ENCODE results near the gene HMMR. TPM values are rescaled to one million over a fixed set of nuclear protein-coding genes. Genes with fewer than 3 reads are reported as not detected.

The HMMR gene
- total and polyA plus RNA-seq, 9 of the 15 experiments (the other 6 are each of a cell fraction or from before 2014, with no cell fraction given), result 74.9 to 133 (median 90.8) TPM

DNA sequence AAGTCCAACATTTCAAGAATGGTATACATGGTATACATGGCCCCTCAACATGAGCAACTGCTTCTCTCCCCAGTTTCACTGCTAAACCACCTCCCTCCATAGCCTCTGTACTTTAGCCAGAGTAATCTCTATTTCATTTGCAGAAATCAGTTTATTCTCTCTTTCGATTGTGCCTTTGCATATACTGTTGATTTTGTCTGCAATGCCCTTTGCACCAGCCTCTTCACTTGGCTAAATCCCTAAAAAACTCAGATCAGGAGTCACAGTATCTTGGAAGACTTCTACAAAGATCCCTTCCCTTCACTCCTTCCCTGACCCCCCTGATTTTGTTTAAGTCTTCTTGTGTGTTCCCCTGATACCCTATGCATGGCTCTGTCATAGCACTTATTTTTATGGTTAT is 27.9 kb upstream of the HMMR start (continued):
- no peak for TF ChIP-seq CUX1 (CRISPR knock-in tag; IDR thresholded peaks at IDR 0.05)

DNA sequence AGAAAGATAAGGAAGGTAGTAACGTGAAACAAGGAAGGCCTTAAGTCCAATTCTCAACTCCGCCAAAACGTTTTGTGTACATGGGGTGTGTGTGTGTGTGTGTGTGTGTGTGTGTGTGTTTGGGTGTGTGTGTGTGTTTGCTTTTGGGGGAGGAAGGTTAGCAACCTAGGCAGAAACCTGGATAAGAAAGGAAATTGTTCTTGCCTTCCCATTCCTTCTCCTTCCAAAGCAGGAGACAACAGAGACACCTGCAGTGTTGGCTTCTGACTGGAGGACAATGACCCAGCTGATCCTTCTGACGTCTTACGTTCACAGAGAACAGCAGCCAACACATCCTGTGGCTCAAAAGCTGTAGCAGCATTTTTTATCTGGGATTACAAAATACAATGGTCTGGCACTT is 27.2 kb upstream of the HMMR start:
- Histone ChIP-seq H3K9me3 (replicated peaks; ENCODE audit: control insufficient read depth, insufficient read depth, low read depth, low read length) (no peaks in the 10 kb centered on the region), H3K4me3 (no peak overlapping the region), H2AFZ (ENCODE audit: low read depth, low read length) (0 out of 2 replicates have a peak overlapping the region, but pooled peaks have one; percentile 30), H3K4me2 (ENCODE audit: insufficient read depth, low read length) (no peak overlapping the region), H3K9ac (ENCODE audit: insufficient read depth in 1 of 2, low read depth in 2 of 2, low read length in 2 of 2) (no peak overlapping the region; a peak in 1 of 4 replicates), H3K27ac (ENCODE audit: extremely low read depth, low read depth, low read length) (no peak overlapping the region; the same call in 2 of the 3 replicates), H3K79me2 (ENCODE audit: control insufficient read depth, insufficient read depth, low read length) (peaks cover 28% of the 10 kb centered on the region), H3K9me1 (ENCODE audit: control insufficient read depth, insufficient read depth, low read length) (no peaks in the 10 kb centered on the region), H3K36me3 (ENCODE audit: control insufficient read depth, insufficient read depth, low read length) (no peaks in the 10 kb centered on the region; the same call in 2 of the 3 replicates), H4K20me1 (replicated peaks; ENCODE audit: control insufficient read depth, insufficient read depth, low read length) (peaks cover 6% of the 10 kb centered on the region; the same call in 1 of the 2 replicates), H3K4me1 (replicated peaks in 1 of 2; ENCODE audit: control insufficient read depth in 2 of 2, insufficient read depth in 2 of 2, low read length in 2 of 2) (peaks cover 3 to 19% of the 10 kb centered on the region in 2 experiments; a peak in 4 of 5 replicates), H3K27me3 (ENCODE audit: control insufficient read depth in 2 of 2, insufficient read depth in 2 of 2, low read length in 2 of 2) (no peaks in the 10 kb centered on the region)
- ChIA-PET POLR2A (interaction anchor here (0.7 kb wide), 1 partner anchor 25 kb away, joined by 3 read pairs; no protein-coding TSS in a partner anchor), CTCF (ENCODE audit: low intra/inter-chr PET ratio) (no interaction called here)
- FAIRE-seq, result no peak
- intact Hi-C loops (cut with micrococcal nuclease), result no loop called here
- WGBS (ENCODE audit: insufficient coverage, low coverage, missing lambda C conversion rate), result 7% methylated on average over 5 of the region's 5 CpGs
- DNase-seq (ENCODE audit: extremely low read depth in 1 of 4, low spot score in 3 of 4), result peak in 1 of 4 experiments; percentile 41
- no peak for ATAC-seq
- in situ Hi-C loops (cut with MboI), result loop anchor here (5.0 kb wide), 1 partner anchor 46 kb away; no protein-coding TSS in a partner anchor
- BruUV-seq (replicated peaks), result no TSS peak
- TF ChIP-seq SIRT6 (IDR thresholded peaks at IDR 0.05; ENCODE audit: low read depth, low read length) (no peak), TAF9B (IDR thresholded peaks at IDR 0.05; ENCODE audit: partially characterized antibody) (no peak), LARP7 (IDR thresholded peaks at IDR 0.05) (0 out of 2 replicates have a peak, but pooled peaks have one; percentile 34), THRB (CRISPR knock-in tag; conservative IDR thresholded peaks at IDR 0.05) (0 out of 2 replicates have a peak, but pooled peaks have one; percentile 38), MTA1 (IDR thresholded peaks at IDR 0.05; ENCODE audit: borderline replicate concordance) (no peak), ZNF589 (CRISPR knock-in tag; IDR thresholded peaks at IDR 0.05; ENCODE audit: low read depth) (peak; percentile 32; the same call in 1 of the 2 replicates), CHAMP1 (IDR thresholded peaks at IDR 0.05) (no peak), ATF1 (CRISPR knock-in tag; IDR thresholded peaks at IDR 0.05) (no peak), ATF1 (tag; IDR thresholded peaks at IDR 0.05) (peak; percentile 18; the same call in 1 of the 2 replicates), DMBX1 (CRISPR knock-in tag; IDR thresholded peaks at IDR 0.05; ENCODE audit: borderline replicate concordance) (no peak), NFIC (IDR thresholded peaks at IDR 0.05) (0 out of 2 replicates have a peak, but pooled peaks have one; percentile 6)

All from K562 (cell line).